Measurements from ENCODE around the gene ZNF644.
A peak's percentile ranks its signal among the peaks of the same experiment; 100 is the strongest.

Gene ZNF644

DNA sequence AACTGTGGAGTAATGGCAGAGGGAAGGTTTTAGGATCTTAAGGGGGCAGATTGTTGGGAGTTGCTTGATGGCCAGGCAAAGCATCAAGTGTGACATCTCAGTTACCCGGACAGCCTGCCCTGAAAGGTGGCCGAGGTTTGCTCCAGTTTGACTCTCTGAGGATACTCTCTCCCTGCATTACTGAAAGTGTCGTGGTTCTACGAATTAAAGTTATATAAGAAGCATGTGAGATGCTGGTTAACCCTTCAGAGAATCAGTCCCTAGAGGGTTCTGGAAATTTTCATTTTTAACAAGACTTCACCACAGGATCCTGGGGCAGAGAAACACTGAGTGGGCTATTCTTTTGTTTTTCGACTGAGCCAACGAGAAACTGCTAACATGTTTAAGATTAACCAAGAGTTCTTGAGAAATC is 689 bp upstream of the ZNF644 start:
- no peak for DNase-seq (ENCODE audit: low read depth, low spot score)

DNA sequence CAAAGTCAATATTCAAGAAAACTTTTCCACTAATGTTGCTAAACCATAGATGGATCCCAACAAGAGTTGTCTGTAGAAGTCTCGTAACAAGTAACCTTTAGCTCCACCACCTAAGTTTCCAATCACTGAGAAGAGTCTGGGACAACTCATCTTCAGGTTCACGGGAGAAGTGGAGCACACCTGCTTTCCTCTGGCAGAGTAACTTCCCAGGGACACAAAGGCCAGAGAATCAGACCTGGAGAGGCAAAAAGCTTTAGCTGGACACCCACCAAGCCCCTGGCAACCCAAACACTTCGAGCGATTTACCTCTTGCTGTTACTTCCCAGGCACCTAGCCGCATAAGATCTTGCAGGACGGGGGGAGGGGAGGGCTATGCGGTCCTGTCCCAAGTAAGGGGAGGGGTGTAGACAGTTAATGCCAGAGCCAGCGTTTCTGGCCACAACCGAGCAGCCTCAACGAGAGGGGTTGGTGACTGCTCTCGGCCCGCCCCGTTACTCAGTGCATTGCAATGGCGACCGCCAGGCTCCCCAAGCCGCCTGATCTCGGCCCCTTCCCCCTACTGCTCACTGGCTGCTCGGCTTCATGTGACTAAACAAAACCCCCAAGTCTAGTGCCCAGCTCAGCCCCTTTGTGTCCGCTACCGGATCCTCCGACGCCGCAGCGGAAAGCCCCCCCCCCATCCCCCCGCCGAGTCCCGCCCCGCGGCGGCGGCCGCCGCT is 709 bp downstream of the ZNF644 start:
- DNase-seq (ENCODE audit: low read depth, low spot score) = peak; percentile 50

DNA sequence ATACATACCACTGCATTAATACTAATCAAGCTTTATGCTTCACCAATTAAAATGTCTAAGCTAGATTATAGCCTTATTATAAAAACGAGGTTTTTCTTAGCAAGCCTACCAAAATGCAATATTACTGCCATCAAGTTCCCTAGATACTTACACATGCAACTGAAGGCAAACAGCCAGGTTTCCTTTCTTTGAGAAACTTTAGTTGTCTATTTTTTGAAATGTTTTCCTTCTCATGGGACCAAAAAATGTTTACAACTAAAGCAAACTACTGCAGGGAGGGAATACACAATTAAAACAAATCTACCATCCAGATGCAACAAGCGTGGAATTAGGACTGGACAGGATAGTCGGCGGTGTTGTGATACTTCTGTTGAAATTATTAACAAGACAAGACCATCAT is 1.3 kb downstream of the ZNF644 start:
- no peak for DNase-seq (ENCODE audit: low read depth, low spot score)

DNA sequence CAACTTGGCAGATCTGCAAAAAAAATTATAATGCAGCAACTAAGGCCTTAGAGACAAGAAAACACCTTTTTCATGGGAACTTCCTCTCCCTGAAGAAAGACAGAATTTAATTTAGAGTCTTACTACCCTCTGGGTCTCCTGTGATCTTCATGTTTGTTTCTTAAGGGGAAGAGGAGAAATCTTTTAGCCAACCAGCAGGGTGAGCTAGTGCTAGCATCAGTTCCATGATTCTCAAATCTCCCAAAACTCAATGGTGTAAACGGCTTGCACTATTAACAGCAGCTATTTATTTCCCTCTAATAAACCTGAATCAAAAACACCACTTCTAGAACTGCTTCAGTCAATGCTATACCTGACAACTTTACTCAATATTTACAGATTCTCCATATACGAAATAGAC is 3.8 kb downstream of the ZNF644 start:
- DNase-seq (ENCODE audit: low read depth, low spot score) = no peak

DNA sequence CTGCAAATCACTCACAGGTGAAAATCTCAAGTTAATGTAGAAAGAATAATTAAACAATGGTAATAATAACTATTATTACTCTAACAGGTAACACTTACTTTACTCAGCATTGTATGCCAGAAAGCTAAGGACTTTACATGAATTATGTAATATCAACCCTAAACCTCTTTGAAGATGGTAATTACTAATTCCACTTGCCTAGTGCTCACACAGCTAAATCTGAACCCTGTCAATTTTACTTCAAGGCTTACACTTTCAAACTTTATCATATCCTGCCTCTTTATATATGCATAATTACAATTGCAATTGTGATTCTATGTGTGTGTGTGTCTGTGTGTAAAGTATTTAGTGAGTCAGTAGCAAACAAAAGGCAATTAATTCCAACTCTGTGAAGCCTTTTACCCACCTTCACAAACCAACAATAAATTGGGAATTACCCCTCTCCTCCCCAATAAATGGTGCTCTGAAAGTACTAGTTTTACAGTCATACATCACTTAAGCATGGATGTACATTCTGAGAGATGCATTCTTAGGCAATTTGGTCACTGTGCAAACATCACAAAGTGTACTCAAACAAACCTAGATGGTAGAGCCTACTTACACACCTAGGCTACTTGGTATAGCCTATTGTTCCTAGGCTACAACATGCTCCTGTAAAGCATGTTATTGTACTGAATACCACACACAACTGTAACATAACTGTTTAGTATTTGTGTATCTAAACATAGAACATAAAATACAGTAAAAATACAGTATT is 5.9 kb downstream of the ZNF644 start:
- DNase-seq (ENCODE audit: low read depth, low spot score) = no peak

DNA sequence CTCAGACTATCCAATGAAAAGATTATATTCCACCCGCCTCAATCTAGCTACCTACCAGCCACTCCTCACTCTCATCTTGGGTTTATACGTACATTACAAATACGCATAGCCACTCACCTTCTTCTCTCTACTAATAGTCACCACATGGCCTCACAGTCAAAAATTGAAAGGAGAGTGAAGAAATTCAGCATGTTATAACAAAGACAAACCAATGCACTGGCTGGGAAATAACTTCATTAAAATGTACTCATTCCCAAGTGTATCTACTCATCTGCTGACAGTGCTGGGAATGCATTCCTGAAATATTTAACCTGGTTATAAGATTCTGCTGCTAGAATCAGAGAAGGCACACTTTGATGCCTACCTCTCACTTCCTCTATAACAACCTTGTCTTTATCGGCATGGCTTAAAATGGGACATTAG is 6.5 kb downstream of the ZNF644 start:
- DNase-seq (ENCODE audit: low read depth, low spot score) = no peak

DNA sequence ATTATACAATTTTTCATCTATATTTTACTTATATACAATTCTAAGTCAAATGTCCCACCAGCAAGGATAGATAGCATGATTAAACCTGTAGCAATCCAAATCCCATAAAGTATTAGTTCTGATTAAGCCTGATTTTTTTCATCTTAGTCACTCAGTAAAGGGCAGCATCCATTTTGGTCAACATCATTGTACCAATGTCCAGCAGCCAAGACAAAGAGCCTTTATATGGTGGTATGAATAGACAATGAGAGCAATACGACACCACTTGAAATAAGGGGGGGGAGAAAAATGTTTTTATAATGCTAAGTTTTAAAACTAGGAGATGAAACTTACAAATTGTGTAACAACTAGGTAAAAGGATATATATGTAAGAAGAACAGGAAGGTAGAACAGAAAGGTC is 7.4 kb downstream of the ZNF644 start:
- no peak for DNase-seq (ENCODE audit: low read depth, low spot score)

DNA sequence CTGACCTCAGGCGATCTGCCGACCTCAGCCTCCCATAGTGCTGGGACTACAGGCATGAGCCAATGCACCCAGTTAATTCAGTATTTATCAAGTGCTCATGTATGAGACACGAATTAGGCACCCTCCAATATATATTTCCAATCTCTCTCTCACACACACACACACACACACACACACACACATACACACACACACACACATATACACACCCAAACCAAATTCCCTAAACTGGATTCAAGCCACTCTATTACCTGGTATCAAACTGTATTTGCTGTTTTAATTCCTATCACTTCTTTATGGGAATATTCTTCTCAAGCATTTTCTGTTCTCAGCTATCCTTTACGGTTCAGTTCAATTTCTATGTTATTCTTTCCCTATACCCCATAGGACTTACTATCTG is 8.5 kb downstream of the ZNF644 start:
- DNase-seq (ENCODE audit: low read depth, low spot score) = no peak

DNA sequence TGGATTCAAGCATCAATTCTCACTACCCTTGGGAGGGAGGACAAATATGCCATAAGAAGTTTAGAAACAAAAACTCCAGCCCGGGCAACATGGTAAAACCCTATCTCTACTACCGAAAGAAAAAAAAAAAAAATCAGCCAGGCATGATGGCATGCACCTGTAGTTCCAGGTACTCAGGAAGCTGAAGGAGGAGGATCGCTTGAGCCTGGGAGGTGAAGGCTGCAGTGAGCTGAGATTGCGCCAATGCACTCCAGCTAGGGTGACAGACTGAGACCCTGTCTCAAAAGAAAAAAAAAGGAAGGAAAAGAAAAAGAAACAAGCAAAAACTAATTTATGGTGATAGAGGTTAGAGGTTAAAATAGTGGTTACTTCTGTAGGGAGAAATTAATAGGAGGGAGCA is 9.6 kb downstream of the ZNF644 start:
- DNase-seq (ENCODE audit: low read depth, low spot score) = no peak

DNA sequence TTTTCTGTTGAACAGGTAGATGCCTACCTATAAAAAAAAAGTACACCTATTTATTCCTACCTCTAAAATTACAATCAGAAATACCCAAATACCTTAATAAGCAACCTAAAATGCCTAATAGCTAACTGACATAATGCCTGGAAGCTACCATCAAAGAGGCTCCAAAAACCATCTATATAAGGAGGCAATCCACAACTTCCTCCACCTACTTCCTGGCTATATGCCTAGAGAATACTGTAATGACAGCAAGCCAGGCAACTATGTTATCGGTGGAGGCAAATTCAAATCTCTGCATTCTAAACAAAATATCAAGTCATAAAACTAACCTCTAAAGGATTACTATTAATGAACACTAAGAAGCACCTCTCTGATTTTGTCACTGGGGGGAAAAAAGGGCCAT is 10.1 kb downstream of the ZNF644 start:
- no peak for DNase-seq (ENCODE audit: low read depth, low spot score)

DNA sequence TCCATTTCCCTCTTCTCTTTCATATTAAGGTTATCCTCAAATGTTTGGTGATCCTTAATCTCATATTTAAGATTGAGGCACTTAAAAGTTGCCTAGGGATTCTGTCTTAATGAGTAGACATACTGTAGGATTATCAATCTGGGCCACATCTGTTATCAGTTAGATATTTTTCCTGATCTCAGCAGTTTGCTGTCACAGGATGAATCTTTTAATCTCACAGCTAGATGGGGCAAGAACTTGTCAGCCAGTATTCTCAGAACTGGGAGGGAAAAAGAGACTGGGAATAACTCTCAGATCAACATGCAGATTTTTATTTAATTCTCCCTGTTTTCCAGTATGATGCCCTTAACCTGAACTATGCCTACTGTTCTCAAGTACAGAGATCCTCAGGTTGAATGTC is 14.0 kb downstream of the ZNF644 start:
- DNase-seq (ENCODE audit: low read depth, low spot score) = no peak

DNA sequence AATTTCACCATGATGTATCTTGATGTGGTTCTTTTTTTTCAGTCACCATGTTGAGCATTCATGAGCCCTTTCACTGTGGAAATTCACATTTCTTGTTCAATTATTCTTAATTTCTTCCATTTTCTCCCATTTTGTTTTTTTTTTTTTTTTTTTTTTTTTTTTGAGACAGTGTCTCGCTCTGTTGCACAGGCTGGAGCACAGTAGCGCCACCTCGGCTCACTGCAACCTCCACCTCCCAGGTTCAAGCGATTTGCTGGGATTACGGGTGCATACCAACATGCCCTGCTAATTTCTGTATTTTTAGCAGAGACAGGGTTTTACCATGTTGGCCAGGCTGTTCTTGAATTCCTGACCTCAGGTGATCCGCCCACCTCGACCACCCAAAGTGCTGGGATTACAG is 14.7 kb downstream of the ZNF644 start:
- no peak for DNase-seq (ENCODE audit: low read depth, low spot score)

DNA sequence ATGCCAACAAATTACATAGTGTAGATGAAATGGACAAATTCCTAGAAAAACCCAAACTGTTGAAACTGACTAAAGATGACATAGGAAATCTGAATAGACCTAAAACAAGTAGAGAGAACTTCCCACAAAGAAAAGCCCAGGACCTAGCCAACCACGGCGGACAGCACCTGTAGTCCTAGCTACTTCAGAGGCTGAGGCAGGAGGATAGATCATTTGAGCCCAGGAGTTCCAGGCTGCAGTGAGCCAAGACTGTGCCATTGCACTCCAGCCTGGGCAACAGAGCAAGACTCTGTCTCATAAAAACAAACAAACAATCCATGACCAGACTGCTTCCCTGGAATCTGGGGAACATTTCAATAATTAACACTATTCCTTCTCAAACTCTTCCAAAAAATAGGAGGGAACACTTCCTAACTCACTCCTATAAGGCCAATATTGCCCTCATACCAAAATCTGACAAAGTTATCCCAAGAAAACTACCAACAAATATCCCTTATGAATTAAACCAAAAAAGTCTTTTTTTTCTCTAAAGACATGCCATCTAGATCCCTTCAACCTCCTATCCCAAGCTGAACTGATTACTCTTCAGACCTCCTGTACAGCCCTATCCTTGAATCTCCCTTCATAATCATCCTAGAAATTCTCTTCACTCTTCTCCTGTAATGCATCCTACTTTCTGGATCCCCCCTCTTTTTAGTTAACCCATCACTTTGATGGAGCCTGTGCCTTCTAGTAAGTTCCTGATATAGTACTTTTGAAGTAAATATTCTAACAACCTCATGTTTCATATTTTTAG is 15.5 kb downstream of the ZNF644 start:
- DNase-seq (ENCODE audit: low read depth, low spot score) = no peak

DNA sequence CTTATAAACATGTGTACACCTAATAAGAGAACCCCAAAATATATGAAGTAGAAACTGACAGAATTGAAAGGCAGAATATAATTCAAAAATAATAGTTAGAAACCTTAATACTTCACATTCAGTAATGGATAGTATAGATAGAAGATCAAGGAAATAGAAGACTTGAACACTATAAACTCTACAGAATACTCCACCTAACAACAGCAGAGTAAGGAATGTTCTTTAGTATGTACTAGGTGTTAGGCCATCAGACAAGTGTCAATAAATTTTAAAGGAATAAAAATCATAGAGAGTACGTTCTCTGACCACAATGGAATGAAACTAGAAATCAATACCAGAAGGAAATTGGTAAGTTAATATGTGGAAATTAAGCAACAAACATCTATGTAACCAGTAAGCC is 16.6 kb downstream of the ZNF644 start:
- no peak for DNase-seq (ENCODE audit: low read depth, low spot score)

DNA sequence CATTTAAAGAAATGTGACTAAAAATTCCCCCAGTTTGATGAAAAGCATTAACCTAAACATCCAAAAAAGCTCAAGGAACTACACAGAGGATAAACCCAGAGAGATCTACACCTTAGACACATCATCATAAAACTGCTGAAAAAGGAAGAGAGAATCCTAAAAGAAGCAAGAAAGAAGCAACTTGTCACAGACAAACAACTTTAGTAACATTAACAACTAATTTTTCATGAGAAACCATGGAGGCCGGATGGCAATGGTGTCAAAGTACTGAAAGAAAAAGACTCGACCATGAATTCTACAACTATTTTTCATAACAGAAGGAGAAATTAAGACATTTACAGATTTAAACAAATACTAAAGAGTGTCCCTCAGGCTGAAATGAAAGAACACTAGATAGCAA is 17.7 kb downstream of the ZNF644 start:
- no peak for DNase-seq (ENCODE audit: low read depth, low spot score)

DNA sequence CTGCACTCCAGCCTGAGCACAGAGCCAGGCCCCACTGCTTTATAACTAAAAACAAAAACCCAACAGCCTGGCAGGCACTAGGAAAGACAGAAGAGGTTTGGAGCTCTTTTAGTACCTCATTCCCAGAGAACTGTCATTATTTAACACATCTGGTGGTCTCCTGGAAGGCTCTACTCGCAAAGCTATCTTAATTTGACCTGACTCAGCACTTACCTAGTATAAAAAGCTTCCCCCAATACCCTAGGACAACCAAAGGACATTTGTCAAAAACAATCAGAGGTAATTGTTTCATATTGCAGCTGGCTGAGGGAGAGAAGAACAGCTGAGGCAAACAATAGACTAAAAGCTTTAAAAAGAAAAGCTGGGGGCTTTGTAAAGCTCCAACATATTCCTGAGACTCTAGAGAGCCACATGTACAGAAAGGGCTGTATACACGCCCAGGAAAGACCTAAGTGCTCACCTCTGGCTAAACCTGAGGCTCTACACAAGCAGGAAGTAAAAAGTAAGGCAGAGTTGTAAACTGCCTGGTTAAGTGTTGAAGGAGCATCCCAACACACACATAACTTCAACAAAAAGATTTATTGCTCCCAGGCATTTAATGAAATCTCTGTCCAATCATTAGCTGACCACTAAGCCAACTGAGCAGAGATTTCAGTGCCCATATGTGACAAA is 25.0 kb downstream of the ZNF644 start:
- DNase-seq (ENCODE audit: low read depth, low spot score) = no peak

DNA sequence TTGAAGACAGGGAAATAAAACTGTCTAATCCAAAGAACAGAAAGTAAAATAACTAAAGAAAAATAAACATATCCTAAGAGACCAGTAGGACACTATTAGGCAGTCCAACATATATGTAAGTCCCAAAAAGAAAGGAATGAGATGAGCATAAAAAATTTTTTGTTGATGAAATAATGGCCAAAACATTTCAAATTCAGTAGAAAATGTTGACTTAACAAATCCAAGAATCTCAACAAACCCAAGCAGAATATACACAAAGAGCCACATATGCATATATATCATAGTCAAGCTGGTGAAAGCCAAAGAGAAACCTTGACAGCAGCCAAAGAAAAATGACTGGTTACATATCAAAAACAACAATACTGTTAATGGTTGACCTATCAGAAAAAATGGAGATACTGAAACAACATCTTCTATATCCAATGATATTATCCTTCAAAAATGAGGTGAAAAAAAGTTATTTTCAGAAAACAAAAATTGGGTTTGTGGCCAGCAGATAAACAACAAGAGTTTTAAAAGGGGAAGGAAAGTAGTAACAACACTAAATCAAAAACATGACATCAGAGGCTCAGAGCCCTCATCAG is 26.4 kb downstream of the ZNF644 start:
- no peak for DNase-seq (ENCODE audit: low read depth, low spot score)

DNA sequence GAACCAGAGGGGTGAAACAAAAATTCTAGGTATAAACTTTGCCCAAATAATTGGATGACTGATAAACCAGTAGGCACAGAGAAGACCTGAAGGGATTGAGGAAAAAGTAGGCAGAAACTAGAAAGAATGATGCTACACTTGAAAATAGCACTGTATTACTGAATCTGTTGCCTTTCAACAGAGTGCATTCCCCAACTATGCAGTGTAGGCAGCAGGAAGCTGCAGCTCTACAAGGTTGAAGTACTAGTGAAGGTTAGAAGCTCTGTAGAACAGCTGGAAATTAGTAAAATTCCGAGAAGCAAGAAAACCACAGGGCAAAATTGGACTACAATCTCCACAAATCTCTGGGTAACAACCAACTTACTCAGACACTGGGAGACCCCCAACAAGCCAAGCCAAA is 27.4 kb downstream of the ZNF644 start:
- no peak for DNase-seq (ENCODE audit: low read depth, low spot score)

DNA sequence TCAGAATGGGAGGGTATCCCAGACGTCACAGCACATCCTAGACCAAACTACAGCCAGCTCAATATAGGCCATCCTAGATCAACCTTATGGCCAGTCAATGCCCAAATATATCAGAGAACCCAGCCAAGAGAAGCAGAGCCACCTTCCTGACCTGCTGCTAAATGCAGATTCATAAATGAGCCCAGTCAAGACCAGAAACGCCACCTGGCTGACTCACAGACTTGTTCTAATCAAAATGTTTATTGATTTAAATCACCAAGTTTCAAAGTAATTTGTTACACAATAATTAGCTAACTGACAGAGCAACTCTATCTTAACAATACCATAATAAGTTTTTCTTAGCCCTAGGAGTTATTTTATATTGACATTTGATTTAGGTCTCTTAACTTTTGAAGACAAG is 28.6 kb downstream of the ZNF644 start:
- no peak for DNase-seq (ENCODE audit: low read depth, low spot score)

DNA sequence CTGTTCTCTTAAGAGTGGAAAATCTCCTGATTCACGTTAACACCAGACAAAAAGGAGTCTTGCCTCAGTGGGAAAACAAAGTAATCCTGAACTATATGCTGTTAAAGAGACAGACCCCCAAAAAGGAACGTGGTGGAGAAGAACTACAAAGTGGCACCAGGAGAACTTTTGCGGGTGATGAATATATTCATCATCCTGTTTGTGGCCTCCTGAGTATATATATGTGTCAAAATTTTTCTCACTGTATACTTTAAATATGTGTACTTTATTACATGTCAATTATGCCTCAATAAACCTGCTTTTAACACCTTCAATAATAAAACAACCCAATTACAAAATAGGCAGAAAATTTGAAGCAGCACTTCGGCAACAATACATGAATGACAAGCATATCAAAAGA is 31.1 kb downstream of the ZNF644 start:
- no peak for DNase-seq (ENCODE audit: low read depth, low spot score)

DNA sequence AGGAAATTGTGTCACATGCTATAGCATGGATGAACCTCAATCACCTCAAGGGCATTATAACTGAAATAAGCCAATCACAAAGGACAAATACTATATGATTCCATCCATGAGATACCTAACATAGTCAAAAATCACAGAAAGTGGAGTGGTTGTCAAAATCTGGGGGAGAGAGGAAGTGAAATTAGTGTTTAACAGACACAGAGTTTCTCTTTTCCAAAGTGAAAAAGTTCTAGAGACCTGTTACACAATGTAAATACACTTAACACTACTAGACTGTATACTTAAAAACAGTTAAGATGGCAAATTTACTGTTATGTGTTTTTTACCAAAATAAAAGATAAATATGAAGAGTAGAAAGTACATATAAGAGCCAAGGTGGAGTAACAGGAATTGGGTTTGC is 31.8 kb downstream of the ZNF644 start:
- DNase-seq (ENCODE audit: low read depth, low spot score) = no peak

DNA sequence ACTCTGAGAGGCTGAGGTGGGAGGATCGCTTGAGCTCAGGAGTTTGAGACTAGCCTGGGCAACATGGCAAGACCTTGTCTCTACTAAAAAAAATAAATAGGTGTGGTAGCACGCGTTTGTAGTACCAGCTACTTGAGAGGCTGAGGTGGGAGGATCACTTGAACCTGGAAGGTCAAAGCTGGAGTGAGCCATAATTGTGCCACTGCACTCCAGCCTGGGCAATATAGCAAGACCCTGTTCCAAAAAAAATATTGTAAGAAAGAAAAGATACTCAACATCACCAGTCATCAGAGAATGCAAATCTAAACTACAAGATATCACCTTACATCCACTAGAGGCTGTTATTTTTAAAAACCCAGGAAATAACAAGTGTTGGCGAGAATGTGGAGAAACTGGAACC is 32.5 kb downstream of the ZNF644 start:
- no peak for DNase-seq (ENCODE audit: low read depth, low spot score)

Data from smooth muscle cell of the brain vasculature (primary cell).